ENCODE data around the gene PSMF1.
"Not testable (repeated sequence)": the region's sequence is repeated elsewhere in the genome, so short reads cannot be mapped to it uniquely, and the experiment has no call there.

Gene PSMF1

DNA sequence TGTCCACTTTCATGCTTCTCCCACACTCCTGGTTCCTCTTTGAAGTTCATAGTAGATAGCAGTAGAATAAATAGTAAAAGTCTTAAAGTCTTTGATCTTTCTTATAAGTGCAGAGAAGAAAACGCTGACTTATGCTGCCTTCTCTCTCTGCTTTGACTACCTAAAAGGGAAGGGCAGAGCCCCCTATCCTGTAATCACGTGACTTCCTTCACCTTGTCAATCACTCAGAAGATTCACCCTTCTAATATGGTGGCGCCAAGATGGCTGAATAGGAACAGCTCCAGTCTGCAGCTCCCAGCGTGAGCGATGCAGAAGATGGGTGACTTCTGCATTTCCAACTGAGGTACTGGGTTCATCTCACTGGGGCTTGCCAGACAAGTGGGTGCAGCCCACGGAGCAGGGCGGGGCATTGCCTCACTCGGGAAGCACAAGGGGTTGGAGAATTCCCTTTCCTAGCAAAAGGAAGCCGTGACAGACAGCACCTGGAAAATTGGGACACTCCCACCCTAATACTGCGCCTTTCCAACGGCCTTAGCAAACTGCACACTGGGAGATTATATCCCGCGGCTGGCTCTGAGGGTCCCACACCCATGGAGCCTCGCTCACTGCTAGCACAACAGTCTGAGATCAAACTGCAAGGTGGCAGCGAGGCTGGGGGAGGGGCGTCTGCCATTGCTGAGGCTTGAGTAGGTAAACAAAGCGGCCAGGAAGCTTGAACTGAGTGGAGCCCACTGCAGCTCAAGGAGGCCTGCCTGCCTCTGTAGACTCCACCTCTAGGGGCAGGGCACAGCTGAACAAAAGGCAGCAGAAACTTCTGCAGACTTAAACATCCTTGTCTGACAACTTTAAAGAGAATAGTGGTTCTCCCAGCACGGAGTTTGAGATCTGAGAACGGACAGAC, 98.4 kb downstream of the PSMF1 start:
- not testable (repeated sequence) for DNase-seq

Measured in stimulated activated CD8-positive, alpha-beta memory T cell treated with anti-CD3 and anti-CD28 coated beads, Interleukin-4, amount 100 ng/mL, for 48 hours (primary cell).